Astrocyte (in vitro differentiated cells and primary cell): ENCODE results near the gene MOB1A. TPM values are rescaled to one million over a fixed set of nuclear protein-coding genes. Genes with fewer than 3 reads are reported as not detected.

Source experiments
- DNase-seq: peaks from one replicate; pipeline ENCODE4 v3.0.0-alpha.2; 2010; ENCODE audit warnings: low read depth
- FAIRE-seq: peaks from 2 replicates; lab custom pipeline; 2011; peaks lifted over from hg19 to GRCh38; lab: Jason Lieb, UNC
- H2AFZ ChIP-seq: 2 replicates; pipeline ENCODE4 v1.6.0; 2012; ENCODE audit warnings: low read depth, low read length, inconsistent platforms
- H3K27ac ChIP-seq: 2 replicates; pipeline ENCODE4 v1.5.1; 2011; ENCODE audit warnings: low read depth, low read length, inconsistent platforms
- H3K27me3 ChIP-seq: 2 replicates; pipeline ENCODE4 v1.6.0; 2011; ENCODE audit warnings: low read length, inconsistent platforms; ENCODE audit not compliant: insufficient read depth
- H3K36me3 ChIP-seq: 2 replicates; pipeline ENCODE4 v1.5.1; 2011; ENCODE audit warnings: low read length, inconsistent platforms; ENCODE audit not compliant: insufficient read depth
- H3K4me1 ChIP-seq: 2 replicates; pipeline ENCODE4 v1.5.1; 2011; ENCODE audit warnings: low read length, inconsistent platforms; ENCODE audit not compliant: insufficient read depth
- H3K4me2 ChIP-seq: 2 replicates; pipeline ENCODE4 v1.6.0; 2012; ENCODE audit warnings: low read length, inconsistent platforms
- H3K4me3 ChIP-seq: 2 replicates; pipeline ENCODE4 v1.5.1; 2011; ENCODE audit warnings: low read depth, mild to moderate bottlenecking, low read length, inconsistent platforms; ENCODE audit not compliant: insufficient read depth
- H3K79me2 ChIP-seq: 2 replicates; pipeline ENCODE4 v1.6.0; 2012; ENCODE audit warnings: mild to moderate bottlenecking, low read length, inconsistent platforms; ENCODE audit not compliant: insufficient read depth
- H3K9ac ChIP-seq: 2 replicates; pipeline ENCODE4 v1.6.0; 2012; ENCODE audit warnings: mild to moderate bottlenecking, low read length, inconsistent platforms
- H3K9me3 ChIP-seq: 2 replicates; pipeline ENCODE4 v1.5.1; 2012; ENCODE audit warnings: low read depth, mild to moderate bottlenecking, low read length, inconsistent platforms; ENCODE audit not compliant: insufficient read depth
- H4K20me1 ChIP-seq: 2 replicates; pipeline ENCODE4 v1.6.0; 2012; ENCODE audit warnings: low read length, inconsistent platforms; ENCODE audit not compliant: insufficient read depth
- H3K27ac Mint-ChIP-seq: one replicate; pipeline ENCODE4 v1.8.0; 2021; ENCODE audit warnings: mild to moderate bottlenecking, mixed read lengths; ENCODE audit not compliant: unreplicated experiment
- H3K27me3 Mint-ChIP-seq: one replicate; pipeline ENCODE4 v1.8.0; 2021; ENCODE audit warnings: low read depth, mixed read lengths; ENCODE audit not compliant: unreplicated experiment
- H3K36me3 Mint-ChIP-seq: one replicate; pipeline ENCODE4 v1.8.0; 2021; ENCODE audit warnings: low read depth, mixed read lengths; ENCODE audit not compliant: unreplicated experiment
- H3K4me1 Mint-ChIP-seq: one replicate; pipeline ENCODE4 v1.8.0; 2021; ENCODE audit warnings: low read depth, mixed read lengths; ENCODE audit not compliant: unreplicated experiment
- H3K4me3 Mint-ChIP-seq: one replicate; pipeline ENCODE4 v1.8.0; 2021; ENCODE audit warnings: mild to moderate bottlenecking, moderate library complexity, mixed read lengths; ENCODE audit not compliant: unreplicated experiment
- H3K9me3 Mint-ChIP-seq: one replicate; pipeline ENCODE4 v1.8.0; 2021; ENCODE audit warnings: mild to moderate bottlenecking, mixed read lengths; ENCODE audit not compliant: unreplicated experiment
- CTCF ChIP-seq: IDR thresholded peaks from 2 replicates; pipeline ENCODE4 v1.5.1; 2011; ENCODE audit warnings: low read depth, mild to moderate bottlenecking, inconsistent platforms, low read length, moderate library complexity; ENCODE audit not compliant: insufficient read depth
- EZH2 ChIP-seq: IDR thresholded peaks from 2 replicates; pipeline ENCODE4 v1.6.1; 2012; ENCODE audit warnings: mild to moderate bottlenecking, low read length, inconsistent platforms; ENCODE audit not compliant: insufficient read depth
- total RNA-seq: library from RNA; stranded (reverse); gene quantifications from 2 replicates; pipeline ENCODE4 v1.2.1, GENCODE V29; 2021

Gene MOB1A
- total RNA-seq, 1 donor from 2014 or later: 116 TPM

- no peak overlapping the region for H3K4me3 ChIP-seq
- Mint-ChIP-seq H3K27me3 (no peaks in the 10 kb centered on the region), H3K4me1 (peaks cover 6% of the 10 kb centered on the region), H3K27ac (no peak overlapping the region), H3K4me3 (peak overlapping the region; percentile 12), H3K36me3 (peaks cover 4% of the 10 kb centered on the region), H3K9me3 (no peaks in the 10 kb centered on the region)
- H3K36me3 ChIP-seq: no peaks in the 10 kb centered on the region
- no peak overlapping the region for H3K27ac ChIP-seq
- no peak overlapping the region for H3K9ac ChIP-seq
- peaks cover 4% of the 10 kb centered on the region for H3K27me3 ChIP-seq
- no peaks in the 10 kb centered on the region for H3K9me3 ChIP-seq
- H2AFZ ChIP-seq: no peak overlapping the region
- H3K4me1 ChIP-seq: peaks cover 11% of the 10 kb centered on the region
- no peak overlapping the region for H3K4me2 ChIP-seq
- FAIRE-seq: no peak
- H3K79me2 ChIP-seq: peaks cover 35% of the 10 kb centered on the region
- no peak for DNase-seq
- peaks cover 29% of the 10 kb centered on the region for H4K20me1 ChIP-seq
- no peak for TF ChIP-seq CTCF
- no peak for TF ChIP-seq EZH2
Measured at GRCh38 chr2:74197049-74197448, 18.4 kb upstream of the MOB1A start.

GRCh38 chr2:74194799-74195198, 16.1 kb upstream of the MOB1A start:
- Histone ChIP-seq H3K36me3 (no peaks in the 10 kb centered on the region), H3K4me1 (peaks cover 4% of the 10 kb centered on the region), H3K9ac (no peak overlapping the region), H3K4me2 (no peak overlapping the region), H4K20me1 (peaks cover 7% of the 10 kb centered on the region), H2AFZ (no peak overlapping the region), H3K4me3 (no peak overlapping the region), H3K27ac (no peak overlapping the region), H3K27me3 (peaks cover 6% of the 10 kb centered on the region), H3K9me3 (no peaks in the 10 kb centered on the region), H3K79me2 (peaks cover 13% of the 10 kb centered on the region)
- TF ChIP-seq CTCF (no peak), EZH2 (no peak)
- peaks cover 7% of the 10 kb centered on the region for H3K36me3 Mint-ChIP-seq
- H3K27me3 Mint-ChIP-seq: no peaks in the 10 kb centered on the region
- no peaks in the 10 kb centered on the region for H3K4me1 Mint-ChIP-seq
- no peak for DNase-seq
- no peak overlapping the region for H3K4me3 Mint-ChIP-seq
- no peak for FAIRE-seq
- no peak overlapping the region for H3K27ac Mint-ChIP-seq
- H3K9me3 Mint-ChIP-seq: no peaks in the 10 kb centered on the region

GRCh38 chr2:74191596-74192380, 13.1 kb upstream of the MOB1A start:
- FAIRE-seq (no peak), DNase-seq (no peak)
- Mint-ChIP-seq H3K27ac (no peak overlapping the region), H3K4me3 (no peak overlapping the region), H3K36me3 (peaks cover 3% of the 10 kb centered on the region), H3K9me3 (no peaks in the 10 kb centered on the region), H3K27me3 (no peaks in the 10 kb centered on the region), H3K4me1 (peaks cover 8% of the 10 kb centered on the region)
- Histone ChIP-seq H3K4me3 (no peak overlapping the region), H3K9ac (no peak overlapping the region), H3K27me3 (peaks cover 6% of the 10 kb centered on the region), H4K20me1 (no peaks in the 10 kb centered on the region), H3K4me2 (no peak overlapping the region), H3K79me2 (no peaks in the 10 kb centered on the region), H3K4me1 (no peaks in the 10 kb centered on the region), H3K9me3 (no peaks in the 10 kb centered on the region), H3K27ac (no peak overlapping the region), H2AFZ (no peak overlapping the region), H3K36me3 (no peaks in the 10 kb centered on the region)
- TF ChIP-seq EZH2 (no peak), CTCF (no peak)
